HepG2 (cell line): ENCODE results near the gene DOK4. TPM values are rescaled to one million over a fixed set of nuclear protein-coding genes. Genes with fewer than 3 reads are reported as not detected.

Experiments
- ELF3 ChIP-seq: IDR thresholded peaks from 2 replicates; pipeline ENCODE4 v1.6.1; 2016; ENCODE audit warnings: missing genetic modification reagents, missing compliant biosample characterization
- FIP1L1 ChIP-seq: fragments of 200-400 bp; formaldehyde crosslinking; IDR thresholded peaks from 2 replicates; pipeline ENCODE4 v1.6.1; 2018; ENCODE audit warnings: low read depth, mild to moderate bottlenecking, low read length, moderate library complexity, borderline replicate concordance; ENCODE audit not compliant: insufficient read depth
- FLYWCH1 ChIP-seq: sonication (generic); formaldehyde crosslinking; IDR thresholded peaks from 2 replicates; pipeline ENCODE4 v1.8.1; 2023; ENCODE audit warnings: mild to moderate bottlenecking, missing genetic modification reagents
- GTF3A ChIP-seq: sonication (generic); formaldehyde crosslinking; conservative IDR thresholded peaks from 2 replicates; pipeline ENCODE4 v1.4.0; 2020; ENCODE audit warnings: mild to moderate bottlenecking, missing genetic modification reagents
- HNRNPK ChIP-seq: fragments of 200-400 bp; formaldehyde crosslinking; IDR thresholded peaks from 2 replicates; pipeline ENCODE4 v1.6.1; 2018; ENCODE audit warnings: low read length, low read depth, moderate library complexity, mild to moderate bottlenecking; ENCODE audit not compliant: poor library complexity, severe bottlenecking
- KDM5B ChIP-seq: sonication (generic); formaldehyde crosslinking; IDR thresholded peaks from 2 replicates; pipeline ENCODE4 v1.4.0; 2020; ENCODE audit warnings: missing genetic modification reagents, mild to moderate bottlenecking, borderline replicate concordance
- KLF13 ChIP-seq: sonication (generic); formaldehyde crosslinking; IDR thresholded peaks from 2 replicates; pipeline ENCODE4 v1.4.0; 2020; ENCODE audit warnings: mild to moderate bottlenecking, missing genetic modification reagents
- NR2F6 ChIP-seq, 2 experiments: IDR thresholded peaks; 2 replicates each; pipeline ENCODE4 v1.6.1; 2016; ENCODE audit warnings: antibody characterized with exemption in 1 of 2, mild to moderate bottlenecking in 1 of 2
- RAD51 ChIP-seq: fragments of 450-650 bp; IDR thresholded peaks from 2 replicates; pipeline ENCODE4 v1.6.1; 2016; ENCODE audit warnings: borderline replicate concordance
- RARG ChIP-seq: sonication (generic); formaldehyde crosslinking; IDR thresholded peaks from 2 replicates; pipeline ENCODE4 v1.4.0; 2020; ENCODE audit warnings: low read depth, mild to moderate bottlenecking, missing genetic modification reagents
- RFX1 ChIP-seq: fragments of 450-650 bp; IDR thresholded peaks from 2 replicates; pipeline ENCODE4 v1.6.1; 2017
- RFX3 ChIP-seq: IDR thresholded peaks from 2 replicates; pipeline ENCODE4 v1.6.1; 2016; ENCODE audit warnings: missing biosample characterization, missing genetic modification reagents
- RORA ChIP-seq: sonication (generic); formaldehyde crosslinking; IDR thresholded peaks from 2 replicates; pipeline ENCODE4 v1.5.0; 2020; ENCODE audit warnings: mild to moderate bottlenecking, missing genetic modification reagents, moderate library complexity
- SKI ChIP-seq: fragments of 450-650 bp; IDR thresholded peaks from one replicate; pipeline ENCODE4 v1.6.1; 2018; ENCODE audit warnings: mild to moderate bottlenecking; ENCODE audit not compliant: partially characterized antibody
- SP1 ChIP-seq, 2 experiments: fragments of 450-650 bp in 1 of 2; sonication (generic) in 1 of 2; formaldehyde crosslinking in 1 of 2; IDR thresholded peaks; 2 replicates each; pipeline versions ENCODE4 v1.4.0 to v1.6.1; 2016 to 2020; ENCODE audit warnings: missing genetic modification reagents in 1 of 2
- STAG1 ChIP-seq: sonication (generic); formaldehyde crosslinking; IDR thresholded peaks from 2 replicates; pipeline ENCODE4 v1.4.0; 2020; ENCODE audit warnings: missing genetic modification reagents
- TCF7L2 ChIP-seq: IDR thresholded peaks from 2 replicates; pipeline ENCODE4 v1.6.1; 2011; ENCODE audit warnings: mild to moderate bottlenecking, low read depth, low read length, moderate library complexity
- TFAP4 ChIP-seq: sonication (generic); IDR thresholded peaks from 2 replicates; pipeline ENCODE4 v1.6.1; 2016; ENCODE audit warnings: low read depth, borderline replicate concordance
- ZBTB42 ChIP-seq: sonication (generic); formaldehyde crosslinking; IDR thresholded peaks from 2 replicates; pipeline ENCODE4 v1.5.0; 2020; ENCODE audit warnings: mild to moderate bottlenecking, missing genetic modification reagents
- ZFP90 ChIP-seq: sonication (generic); formaldehyde crosslinking; IDR thresholded peaks from 2 replicates; pipeline ENCODE4 v1.8.0; 2022; ENCODE audit warnings: missing genetic modification reagents, mild to moderate bottlenecking, inconsistent platforms, borderline replicate concordance
- ZGPAT ChIP-seq: IDR thresholded peaks from 2 replicates; pipeline ENCODE4 v1.6.1; 2016; ENCODE audit warnings: mild to moderate bottlenecking
- ZNF275 ChIP-seq: sonication (generic); formaldehyde crosslinking; IDR thresholded peaks from 2 replicates; pipeline ENCODE4 v1.8.0; 2022; ENCODE audit warnings: missing genetic modification reagents, mild to moderate bottlenecking, inconsistent platforms, borderline replicate concordance
- ZNF317 ChIP-seq: sonication (generic); formaldehyde crosslinking; IDR thresholded peaks from 2 replicates; pipeline ENCODE4 v1.5.0; 2020; ENCODE audit warnings: mild to moderate bottlenecking, missing genetic modification reagents
- ZNF503 ChIP-seq: sonication (generic); formaldehyde crosslinking; IDR thresholded peaks from 2 replicates; pipeline ENCODE4 v1.4.0; 2020; ENCODE audit warnings: missing genetic modification reagents
- ZNF616 ChIP-seq: sonication (generic); formaldehyde crosslinking; IDR thresholded peaks from 2 replicates; pipeline ENCODE4 v1.5.0; 2020; ENCODE audit warnings: low read depth, mild to moderate bottlenecking, missing genetic modification reagents
- polyA plus RNA-seq, 8 experiments: library from polyadenylated mRNA; depleted of rRNA in 3 of 8; stranded (reverse) in 7 of 8; unstranded in 1 of 8; fragments of >200 nt; fragmentation: Illumina TruSeq in 4 of 8; extraction: Trizol in 4 of 8; gene quantifications; 2 replicates each; pipeline versions ENCODE4 v1.2.1 to v1.2.3, GENCODE V29; 2011 to 2016; ENCODE audit warnings: low read depth in 4 of 8, missing spikeins in 1 of 8, mixed read lengths in 1 of 8; ENCODE audit not compliant: insufficient read depth in 1 of 8
- total RNA-seq, 5 experiments: library from RNA; depleted of rRNA; stranded (reverse); fragments of >200 nt; fragmentation: Illumina TruSeq; extraction: Trizol; gene quantifications; 2 replicates each; pipeline ENCODE4 v1.2.3, GENCODE V29; 2016; ENCODE audit warnings: low read depth in 1 of 5

The DOK4 gene
- total and polyA plus RNA-seq, 2 of the 13 experiments (the other 11 are each of a cell fraction or from before 2014, with no cell fraction given): 52.7 to 70.0 TPM

- no peak; the same call in 1 of the 2 replicates for TF ChIP-seq ZFP90
- no peak for TF ChIP-seq RFX1
- peak; percentile 67 for TF ChIP-seq SKI
- TF ChIP-seq ZGPAT (CRISPR knock-in tag): peak; percentile 66
- peak; percentile 40; the same call in 1 of the 2 replicates for TF ChIP-seq ELF3 (CRISPR knock-in tag)
- peak; percentile 97 for TF ChIP-seq NR2F6 (IDR thresholded peaks at IDR 0.05)
- TF ChIP-seq NR2F6 (CRISPR knock-in tag; IDR thresholded peaks at IDR 0.05): peak; percentile 91
- TF ChIP-seq GTF3A: no peak
- TF ChIP-seq ZBTB42 (CRISPR knock-in tag): no peak
- TF ChIP-seq KLF13 (CRISPR knock-in tag): no peak
- no peak for TF ChIP-seq ZNF317 (CRISPR knock-in tag)
- TF ChIP-seq SP1 (IDR thresholded peaks at IDR 0.05): no peak
- TF ChIP-seq SP1 (CRISPR knock-in tag; IDR thresholded peaks at IDR 0.05): no peak
- no peak for TF ChIP-seq KDM5B (CRISPR knock-in tag)
- TF ChIP-seq RAD51: no peak
- no peak for TF ChIP-seq ZNF616
- no peak for TF ChIP-seq HNRNPK
- TF ChIP-seq FLYWCH1 (CRISPR knock-in tag): no peak
- TF ChIP-seq TCF7L2: no peak
- TF ChIP-seq RARG (CRISPR knock-in tag): no peak
- no peak for TF ChIP-seq FIP1L1
- TF ChIP-seq RFX3 (CRISPR knock-in tag): no peak
- TF ChIP-seq ZNF275: no peak
- TF ChIP-seq RORA (CRISPR knock-in tag): no peak
- no peak for TF ChIP-seq STAG1 (CRISPR knock-in tag)
- TF ChIP-seq ZNF503 (CRISPR knock-in tag): peak; percentile 55; the same call in 1 of the 2 replicates
- TF ChIP-seq TFAP4: peak; percentile 61; the same call in 1 of the 2 replicates
These were observed 3.3 kb downstream of the DOK4 start (continued) for GRCh38 chr16:57482845-57483545.
